ENCODE data around the gene ELF1.
"Not testable (repeated sequence)": the region's sequence is repeated elsewhere in the genome, so short reads cannot be mapped to it uniquely, and the experiment has no call there.

GRCh38 chr13:40929883-40930282, 89.2 kb downstream of the ELF1 start:
- TF ChIP-seq CTCF (IDR thresholded peaks at IDR 0.05; ENCODE audit: poor library complexity); EZH2 (IDR thresholded peaks at IDR 0.05; ENCODE audit: borderline replicate concordance): not testable (repeated sequence)
